ENCODE results near the gene GJC2. TPM values are rescaled to one million over a fixed set of nuclear protein-coding genes. Genes with fewer than 3 reads are reported as not detected.

The GJC2 gene
- total RNA-seq, 1 donor from 2014 or later = 0.53 TPM

- DNase-seq (ENCODE audit: extremely low read depth, low read depth, low spot score) = no peak
Observed at GRCh38 chr1:228156515-228156881, 6.8 kb downstream of the GJC2 start.

GRCh38 chr1:228156941-228157728 is 7.4 kb downstream of the GJC2 start:
- DNase-seq (ENCODE audit: extremely low read depth, low read depth, low spot score) = no peak

DNA sequence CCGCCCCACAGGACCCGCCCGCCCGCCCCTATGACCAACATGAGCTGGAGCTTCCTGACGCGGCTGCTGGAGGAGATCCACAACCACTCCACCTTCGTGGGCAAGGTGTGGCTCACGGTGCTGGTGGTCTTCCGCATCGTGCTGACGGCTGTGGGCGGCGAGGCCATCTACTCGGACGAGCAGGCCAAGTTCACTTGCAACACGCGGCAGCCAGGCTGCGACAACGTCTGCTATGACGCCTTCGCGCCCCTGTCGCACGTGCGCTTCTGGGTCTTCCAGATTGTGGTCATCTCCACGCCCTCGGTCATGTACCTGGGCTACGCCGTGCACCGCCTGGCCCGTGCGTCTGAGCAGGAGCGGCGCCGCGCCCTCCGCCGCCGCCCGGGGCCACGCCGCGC is 8.0 kb downstream of the GJC2 start:
- no peak for DNase-seq (ENCODE audit: extremely low read depth, low read depth, low spot score)

GRCh38 chr1:228158151-228159007 is 8.6 kb downstream of the GJC2 start:
- DNase-seq (ENCODE audit: extremely low read depth, low read depth, low spot score) = no peak

DNA sequence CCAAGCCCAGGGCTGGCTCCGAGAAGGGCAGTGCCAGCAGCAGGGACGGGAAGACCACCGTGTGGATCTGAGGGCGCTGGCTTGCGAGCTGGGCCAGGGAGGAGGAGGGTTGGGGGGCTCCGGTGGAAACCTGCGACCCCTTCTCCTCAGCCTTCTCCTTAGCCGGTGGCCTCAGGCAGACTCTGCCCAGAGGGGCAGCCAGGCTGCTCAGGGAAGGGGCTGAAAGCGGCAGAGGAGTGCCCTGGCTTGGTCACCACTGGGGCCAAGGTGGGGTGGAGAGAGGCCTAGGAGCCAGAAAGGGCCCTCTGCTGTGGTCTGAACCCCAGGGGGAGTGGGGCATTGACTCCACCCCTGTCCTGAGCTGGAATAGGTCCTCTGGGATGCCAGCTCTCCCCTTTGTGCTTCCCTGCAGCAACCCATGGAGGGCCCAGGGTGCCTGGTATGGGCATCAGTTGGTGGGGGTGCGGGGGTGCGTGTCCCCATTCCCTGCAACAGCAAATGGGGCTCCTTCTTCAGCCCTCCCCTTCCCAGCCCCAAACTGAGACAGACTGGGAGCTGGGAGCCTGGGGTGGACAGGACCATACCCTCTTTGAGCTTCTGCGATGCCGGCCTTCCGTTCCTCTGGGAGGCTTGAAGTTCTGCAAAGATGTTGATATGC is 9.4 kb downstream of the GJC2 start:
- no peak for DNase-seq (ENCODE audit: extremely low read depth, low read depth, low spot score)

- DNase-seq (ENCODE audit: extremely low read depth, low read depth, low spot score) = no peak
Observed at GRCh38 chr1:228160201-228160761, 10.6 kb downstream of the GJC2 start.

DNA sequence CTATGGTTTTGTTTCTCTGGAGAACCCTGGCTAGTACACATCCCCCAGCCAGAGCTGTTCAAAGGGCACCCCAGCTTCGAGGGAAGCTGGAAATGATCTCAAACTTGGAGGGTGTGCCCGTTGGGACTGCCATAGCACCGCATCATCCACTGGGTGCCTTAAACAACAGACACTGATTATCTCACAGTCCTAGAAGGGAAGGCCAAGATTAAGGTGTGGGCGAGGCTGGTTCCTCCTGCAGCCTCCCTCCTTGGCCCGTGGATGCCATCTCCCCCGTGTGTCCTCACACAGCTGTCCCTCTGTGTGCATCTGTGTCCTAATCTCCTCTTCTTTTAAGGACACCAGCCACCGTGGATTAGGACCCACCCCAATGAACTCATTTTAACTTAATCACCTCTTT is 11.6 kb downstream of the GJC2 start:
- DNase-seq (ENCODE audit: extremely low read depth, low read depth, low spot score) = no peak

DNA sequence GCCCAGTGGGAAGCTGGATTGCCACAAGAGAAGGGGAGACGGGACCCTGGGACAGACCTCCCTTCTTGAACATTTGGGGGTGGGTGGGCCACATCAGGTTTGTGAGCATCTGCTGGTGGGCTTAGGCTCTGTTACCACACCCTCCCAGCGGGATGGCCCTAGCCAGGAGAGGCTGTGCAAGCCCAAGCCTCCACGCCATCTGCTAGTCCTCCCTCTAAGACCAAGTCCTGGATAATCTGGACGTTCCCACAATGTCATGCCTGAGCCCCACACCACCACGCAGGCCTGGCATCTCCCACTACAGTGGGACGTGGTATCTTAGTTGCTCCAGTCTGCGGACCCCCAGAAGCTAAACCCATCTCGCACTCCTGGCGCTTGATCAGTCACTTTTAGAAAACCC is 12.1 kb downstream of the GJC2 start:
- DNase-seq (ENCODE audit: extremely low read depth, low read depth, low spot score) = no peak

DNA sequence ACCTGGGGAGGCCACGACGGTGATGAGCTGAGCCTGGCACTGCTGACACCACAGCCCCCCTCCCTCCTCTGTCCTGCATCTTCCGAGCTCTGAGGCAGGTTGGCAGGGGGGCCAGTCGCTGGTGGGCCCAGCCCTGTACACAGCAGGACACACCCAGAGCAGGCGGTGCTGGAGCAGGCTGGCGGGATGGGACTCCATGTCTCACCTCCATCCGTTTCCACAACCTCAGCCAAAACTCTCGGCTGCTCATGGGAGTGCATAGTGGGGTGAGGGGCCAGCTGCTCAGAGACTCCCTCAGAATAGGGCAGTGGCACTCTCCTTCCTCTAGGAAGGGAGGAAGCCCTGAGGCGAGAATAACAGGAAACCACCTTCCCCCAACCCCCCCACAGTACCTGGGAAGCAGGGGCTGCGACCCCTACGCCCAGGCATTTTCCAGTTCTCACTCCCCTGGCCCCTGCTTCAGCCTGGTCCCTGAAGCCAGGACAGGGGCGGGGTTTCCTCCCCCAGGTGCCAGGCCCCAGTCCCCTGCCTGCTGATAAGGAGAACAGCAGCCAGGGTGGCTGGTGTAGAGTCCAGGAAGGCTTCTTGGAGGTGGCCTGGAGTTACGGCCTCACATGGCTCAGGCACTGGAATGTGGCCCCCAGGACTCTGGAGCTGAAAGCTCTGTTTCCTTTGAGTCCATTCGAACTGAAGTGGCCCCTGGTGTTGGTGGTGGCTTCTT is 12.7 kb downstream of the GJC2 start:
- no peak for DNase-seq (ENCODE audit: extremely low read depth, low read depth, low spot score)

GRCh38 chr1:228163007-228163753 is 13.4 kb downstream of the GJC2 start:
- no peak for DNase-seq (ENCODE audit: extremely low read depth, low read depth, low spot score)

DNA sequence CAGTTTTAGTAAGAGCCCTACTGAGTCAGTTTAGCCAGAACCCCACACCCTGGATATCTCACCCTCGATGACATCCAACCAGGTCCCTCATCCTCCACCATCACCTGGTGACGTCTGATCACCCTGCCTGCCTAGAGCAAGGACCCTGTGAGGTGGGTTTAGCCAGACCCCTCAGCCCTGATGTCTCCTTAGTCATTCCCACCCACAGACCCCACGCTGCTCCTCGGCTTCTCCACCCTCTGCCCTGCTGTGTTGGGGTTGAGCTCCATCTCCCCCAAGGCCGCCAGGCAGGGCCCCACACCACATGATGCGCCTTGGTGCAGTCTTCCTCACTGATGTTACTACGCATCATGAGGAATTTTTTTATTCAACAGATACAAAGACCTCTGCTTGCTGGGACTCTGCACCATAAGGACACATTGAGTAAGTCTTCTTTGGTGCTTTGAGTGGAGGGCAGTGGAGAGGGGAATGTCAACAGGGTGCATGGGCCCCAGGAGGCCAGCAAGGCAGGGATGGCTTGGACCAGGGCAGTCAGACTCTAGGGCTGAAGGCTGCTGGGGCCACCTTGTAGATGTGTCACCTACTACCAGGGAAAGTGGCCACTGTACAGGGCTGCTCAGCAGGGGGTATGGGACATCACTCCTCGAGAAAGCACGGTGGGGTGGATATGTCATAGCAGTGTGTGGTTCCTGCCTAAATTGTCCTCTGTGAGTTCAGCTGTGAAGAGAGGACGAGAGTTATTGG is 14.2 kb downstream of the GJC2 start:
- DNase-seq (ENCODE audit: extremely low read depth, low read depth, low spot score) = no peak

DNA sequence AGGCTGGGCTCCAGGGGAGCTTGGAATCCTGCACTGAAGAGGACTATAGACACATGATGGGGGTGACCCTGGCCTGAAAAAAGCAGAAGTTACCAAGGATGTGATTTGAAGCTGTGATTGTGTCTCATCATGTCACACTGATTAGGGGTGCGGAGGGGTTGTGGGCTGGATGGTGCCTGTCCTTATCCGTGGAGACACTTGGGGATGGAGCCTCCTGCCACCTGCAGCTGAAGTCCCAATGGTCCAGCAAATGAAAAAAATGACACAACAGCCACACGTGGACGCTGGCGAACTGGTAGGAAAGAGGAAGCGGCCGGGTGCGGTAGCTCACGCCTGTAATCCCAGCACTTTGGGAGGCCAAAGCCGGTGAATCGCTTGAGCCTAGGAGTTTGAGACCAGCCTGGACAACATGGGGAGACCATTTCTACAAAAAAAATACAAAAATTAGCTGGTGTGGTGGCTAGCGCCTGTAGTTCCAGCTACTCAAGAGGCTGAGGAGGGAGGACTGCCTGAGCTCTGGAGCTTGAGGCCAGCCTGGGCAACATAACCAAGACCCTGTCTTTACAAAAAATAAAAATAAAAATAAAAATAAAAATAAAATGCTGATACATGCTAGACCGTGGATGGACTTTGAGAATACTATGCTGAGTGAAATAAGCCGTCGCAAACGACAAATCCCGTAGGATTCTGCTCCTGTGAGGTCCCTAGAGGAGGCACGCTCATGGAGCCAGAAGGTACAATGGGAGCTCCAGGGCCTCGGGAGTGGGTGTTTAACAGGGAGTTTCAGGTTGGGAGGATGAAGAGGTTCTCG is 15.0 kb downstream of the GJC2 start:
- DNase-seq (ENCODE audit: extremely low read depth, low read depth, low spot score) = no peak

- peak; percentile 51 for DNase-seq (ENCODE audit: extremely low read depth, low read depth, low spot score)
Observed at GRCh38 chr1:228165372-228166169, 15.8 kb downstream of the GJC2 start, which contains the start of gene IBA57. Gene IBA57, plus strand, starts transcription at chr1:228165804. Its CDS starts 13 bp downstream, at chr1:228165817.

GRCh38 chr1:228166170-228166936 is 16.6 kb downstream of the GJC2 start:
- no peak for DNase-seq (ENCODE audit: extremely low read depth, low read depth, low spot score)

DNA sequence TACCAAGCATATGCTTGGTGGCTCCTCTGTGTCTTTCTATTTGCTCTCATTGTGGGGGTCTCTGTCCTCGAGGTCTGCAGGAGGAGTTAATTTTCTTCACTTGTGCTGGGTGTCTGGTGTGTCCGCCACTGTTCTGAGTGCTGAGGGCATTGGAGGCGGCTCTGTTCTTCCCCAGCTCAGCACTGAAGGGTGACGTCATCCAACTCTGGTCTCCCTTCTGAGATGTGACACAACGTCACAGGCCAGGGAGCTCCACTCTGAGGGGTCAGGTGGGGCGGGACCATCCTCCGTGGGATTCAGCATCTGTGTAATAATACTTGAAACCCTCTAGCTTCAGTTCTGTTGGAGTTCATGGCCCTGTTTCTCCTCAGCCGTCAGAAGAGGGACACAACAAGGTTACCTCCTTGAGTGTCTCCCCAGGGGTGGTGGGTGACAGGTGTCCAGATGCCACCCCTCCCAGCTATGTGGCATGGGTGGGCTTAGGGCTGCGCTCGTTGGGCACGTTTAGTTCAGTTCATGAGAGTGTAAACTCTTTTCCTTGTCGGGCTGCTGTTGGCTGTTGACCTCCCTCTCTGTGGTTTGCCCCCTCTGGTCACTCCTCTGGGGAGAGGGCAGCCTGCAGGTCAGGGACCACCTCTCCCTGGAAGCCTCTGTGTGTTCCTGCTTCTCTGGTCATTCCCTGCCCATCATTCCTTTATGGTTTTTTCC is 19.0 kb downstream of the GJC2 start:
- no peak for DNase-seq (ENCODE audit: extremely low read depth, low read depth, low spot score)

DNA sequence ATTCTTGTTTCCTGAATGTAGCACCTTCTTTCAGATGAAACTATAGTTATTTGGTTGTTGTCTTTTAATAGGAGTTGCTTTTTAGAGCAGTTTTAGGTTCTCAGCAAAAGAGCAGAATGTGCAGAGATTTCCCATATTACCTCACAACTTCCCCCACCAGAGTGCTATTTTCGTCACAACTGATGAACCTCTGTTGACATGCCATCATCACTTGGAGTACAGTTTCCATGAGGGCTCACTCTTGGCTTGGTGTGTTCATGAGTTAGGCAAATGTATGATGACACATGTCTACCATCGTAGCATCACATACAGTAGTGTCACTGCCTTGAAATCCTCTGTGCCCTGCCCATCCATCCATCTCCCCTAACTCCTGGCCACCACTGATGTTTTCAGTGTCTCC is 19.6 kb downstream of the GJC2 start:
- DNase-seq (ENCODE audit: extremely low read depth, low read depth, low spot score) = no peak

Measured in glomerular endothelial cell (primary cell).